ENCODE measurements around the gene ABLIM2. TPM values are rescaled to one million over a fixed set of nuclear protein-coding genes. Genes with fewer than 3 reads are reported as not detected.

ABLIM2 gene
- polyA plus RNA-seq, 2 of the 4 experiments (the other 2 are of a cell fraction) = 0.21 to 0.40 TPM

DNA sequence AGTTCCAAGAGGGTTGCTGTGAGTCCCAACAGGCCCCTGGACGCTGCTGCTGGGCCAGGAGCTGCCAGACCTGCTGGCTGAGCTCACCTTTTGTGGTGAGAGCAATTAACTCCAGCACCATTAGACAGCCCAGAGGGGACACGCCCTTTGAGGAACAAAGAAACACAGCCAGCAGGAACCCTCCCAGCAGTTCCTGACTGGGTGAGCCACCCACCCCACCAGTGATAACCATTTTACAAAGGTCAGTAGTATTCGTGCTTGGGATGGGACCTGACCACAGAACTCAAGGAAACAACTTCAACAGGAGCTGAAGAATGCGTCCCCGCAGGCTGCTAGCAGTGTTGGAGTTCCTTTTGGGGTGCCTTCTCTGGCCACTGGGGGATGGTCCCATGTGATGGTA lies 180.1 kb downstream of the ABLIM2 start (continued):
- TF ChIP-seq, protein P1, sequence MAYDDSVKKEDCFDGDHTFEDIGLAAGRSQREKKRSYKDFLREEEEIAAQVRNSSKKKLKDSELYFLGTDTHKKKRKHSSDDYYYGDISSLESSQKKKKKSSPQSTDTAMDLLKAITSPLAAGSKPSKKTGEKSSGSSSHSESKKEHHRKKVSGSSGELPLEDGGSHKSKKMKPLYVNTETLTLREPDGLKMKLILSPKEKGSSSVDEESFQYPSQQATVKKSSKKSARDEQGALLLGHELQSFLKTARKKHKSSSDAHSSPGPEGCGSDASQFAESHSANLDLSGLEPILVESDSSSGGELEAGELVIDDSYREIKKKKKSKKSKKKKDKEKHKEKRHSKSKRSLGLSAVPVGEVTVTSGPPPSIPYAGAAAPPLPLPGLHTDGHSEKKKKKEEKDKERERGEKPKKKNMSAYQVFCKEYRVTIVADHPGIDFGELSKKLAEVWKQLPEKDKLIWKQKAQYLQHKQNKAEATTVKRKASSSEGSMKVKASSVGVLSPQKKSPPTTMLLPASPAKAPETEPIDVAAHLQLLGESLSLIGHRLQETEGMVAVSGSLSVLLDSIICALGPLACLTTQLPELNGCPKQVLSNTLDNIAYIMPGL (CRISPR knock-in tag; IDR thresholded peaks at IDR 0.05; ENCODE audit: borderline replicate concordance) = no peak
- no peak for TF ChIP-seq POLR2A (IDR thresholded peaks at IDR 0.05; ENCODE audit: low read length)
- TF ChIP-seq, protein P2, sequence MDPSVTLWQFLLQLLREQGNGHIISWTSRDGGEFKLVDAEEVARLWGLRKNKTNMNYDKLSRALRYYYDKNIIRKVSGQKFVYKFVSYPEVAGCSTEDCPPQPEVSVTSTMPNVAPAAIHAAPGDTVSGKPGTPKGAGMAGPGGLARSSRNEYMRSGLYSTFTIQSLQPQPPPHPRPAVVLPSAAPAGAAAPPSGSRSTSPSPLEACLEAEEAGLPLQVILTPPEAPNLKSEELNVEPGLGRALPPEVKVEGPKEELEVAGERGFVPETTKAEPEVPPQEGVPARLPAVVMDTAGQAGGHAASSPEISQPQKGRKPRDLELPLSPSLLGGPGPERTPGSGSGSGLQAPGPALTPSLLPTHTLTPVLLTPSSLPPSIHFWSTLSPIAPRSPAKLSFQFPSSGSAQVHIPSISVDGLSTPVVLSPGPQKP (IDR thresholded peaks at IDR 0.05; ENCODE audit: low read depth, low read length) = no peak
- no peak for TF ChIP-seq ZSCAN20 (CRISPR knock-in tag; IDR thresholded peaks at IDR 0.05)

DNA sequence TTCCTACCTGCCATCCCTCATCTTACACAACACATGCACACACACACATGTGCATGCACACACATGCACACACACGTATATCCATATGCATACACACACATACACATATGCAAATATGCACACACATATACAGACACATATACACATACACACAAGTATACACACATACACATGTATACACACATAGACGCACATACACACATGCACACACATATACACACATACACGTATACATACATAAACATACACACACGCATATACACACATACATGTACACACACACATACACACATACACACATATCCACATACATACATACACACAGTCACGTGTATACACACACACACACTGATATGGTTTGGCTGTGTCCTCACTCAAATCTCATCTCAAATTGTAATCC lies 182.0 kb downstream of the ABLIM2 start:
- TF ChIP-seq TFCP2L1 (CRISPR knock-in tag; IDR thresholded peaks at IDR 0.05) = no peak
- TF ChIP-seq, protein P3, sequence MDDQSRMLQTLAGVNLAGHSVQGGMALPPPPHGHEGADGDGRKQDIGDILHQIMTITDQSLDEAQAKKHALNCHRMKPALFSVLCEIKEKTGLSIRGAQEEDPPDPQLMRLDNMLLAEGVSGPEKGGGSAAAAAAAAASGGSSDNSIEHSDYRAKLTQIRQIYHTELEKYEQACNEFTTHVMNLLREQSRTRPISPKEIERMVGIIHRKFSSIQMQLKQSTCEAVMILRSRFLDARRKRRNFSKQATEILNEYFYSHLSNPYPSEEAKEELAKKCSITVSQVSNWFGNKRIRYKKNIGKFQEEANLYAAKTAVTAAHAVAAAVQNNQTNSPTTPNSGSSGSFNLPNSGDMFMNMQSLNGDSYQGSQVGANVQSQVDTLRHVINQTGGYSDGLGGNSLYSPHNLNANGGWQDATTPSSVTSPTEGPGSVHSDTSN (IDR thresholded peaks at IDR 0.05) = no peak
- TF ChIP-seq, protein P1 (CRISPR knock-in tag; IDR thresholded peaks at IDR 0.05; ENCODE audit: borderline replicate concordance) = no peak
- TF ChIP-seq, protein P4, sequence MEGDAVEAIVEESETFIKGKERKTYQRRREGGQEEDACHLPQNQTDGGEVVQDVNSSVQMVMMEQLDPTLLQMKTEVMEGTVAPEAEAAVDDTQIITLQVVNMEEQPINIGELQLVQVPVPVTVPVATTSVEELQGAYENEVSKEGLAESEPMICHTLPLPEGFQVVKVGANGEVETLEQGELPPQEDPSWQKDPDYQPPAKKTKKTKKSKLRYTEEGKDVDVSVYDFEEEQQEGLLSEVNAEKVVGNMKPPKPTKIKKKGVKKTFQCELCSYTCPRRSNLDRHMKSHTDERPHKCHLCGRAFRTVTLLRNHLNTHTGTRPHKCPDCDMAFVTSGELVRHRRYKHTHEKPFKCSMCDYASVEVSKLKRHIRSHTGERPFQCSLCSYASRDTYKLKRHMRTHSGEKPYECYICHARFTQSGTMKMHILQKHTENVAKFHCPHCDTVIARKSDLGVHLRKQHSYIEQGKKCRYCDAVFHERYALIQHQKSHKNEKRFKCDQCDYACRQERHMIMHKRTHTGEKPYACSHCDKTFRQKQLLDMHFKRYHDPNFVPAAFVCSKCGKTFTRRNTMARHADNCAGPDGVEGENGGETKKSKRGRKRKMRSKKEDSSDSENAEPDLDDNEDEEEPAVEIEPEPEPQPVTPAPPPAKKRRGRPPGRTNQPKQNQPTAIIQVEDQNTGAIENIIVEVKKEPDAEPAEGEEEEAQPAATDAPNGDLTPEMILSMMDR (IDR thresholded peaks at IDR 0.05) = no peak
- no peak for TF ChIP-seq MAZ (IDR thresholded peaks at IDR 0.05; ENCODE audit: borderline replicate concordance, low read depth, low read length)
- no peak for TF ChIP-seq NPAS2 (CRISPR knock-in tag; IDR thresholded peaks at IDR 0.05; ENCODE audit: borderline replicate concordance)
- TF ChIP-seq CHD4 (IDR thresholded peaks at IDR 0.05; ENCODE audit: borderline replicate concordance) = no peak
- no peak for TF ChIP-seq NFE2L2 (conservative IDR thresholded peaks at IDR 0.05; ENCODE audit: low read length)
- no peak for TF ChIP-seq RAD21 (conservative IDR thresholded peaks at IDR 0.05 in 1 of 2, IDR thresholded peaks at IDR 0.05 in 1 of 2)
- TF ChIP-seq SREBF2 (IDR thresholded peaks at IDR 0.05) = no peak
- TF ChIP-seq CHD2 (IDR thresholded peaks at IDR 0.05; ENCODE audit: low read length, partially characterized antibody) = no peak
- no peak for TF ChIP-seq ZNF302 (CRISPR knock-in tag; IDR thresholded peaks at IDR 0.05)
- ATAC-seq = no peak
- Histone ChIP-seq H3K4me1 (peaks cover 47% of the 10 kb centered on the region), H3K4me3 (no peak overlapping the region), H3K9me3 (no peaks in the 10 kb centered on the region), H3K4me2 (no peak overlapping the region), H3K27ac (no peak overlapping the region)
- 90% methylated on average over 5 of the region's 5 CpGs for WGBS (ENCODE audit: missing lambda C conversion rate)
- POLR2A ChIA-PET = no interaction called here
- CTCF ChIA-PET = interaction anchor here (1.4 kb wide), 1 partner anchor 11 kb away, joined by 6 read pairs; no protein-coding TSS in a partner anchor
- DNase-seq (ENCODE audit: low read depth in 1 of 2, low spot score in 1 of 2) = no peak
- FAIRE-seq = no peak

DNA sequence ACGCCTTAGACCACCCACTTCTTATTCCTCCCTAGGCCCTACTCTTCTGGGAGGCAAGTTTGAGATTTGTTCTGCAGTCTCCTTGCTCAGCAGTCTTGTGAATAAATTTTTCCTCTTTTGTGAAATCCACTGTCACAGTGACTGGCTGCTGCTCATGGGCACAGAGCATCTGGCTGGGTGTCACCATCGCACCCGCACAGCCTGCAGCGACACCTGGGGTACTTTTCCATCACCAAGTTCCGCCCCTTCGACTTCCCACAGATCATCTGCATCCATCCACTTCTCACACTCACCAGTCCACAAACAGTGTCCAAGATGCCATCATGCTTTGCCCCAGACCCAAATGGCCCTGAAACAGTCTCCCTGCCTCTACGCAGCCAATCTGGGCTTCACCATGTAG lies 182.6 kb downstream of the ABLIM2 start:
- FAIRE-seq (no peak), ATAC-seq (no peak), DNase-seq (ENCODE audit: low read depth in 1 of 2, low spot score in 1 of 2) (no peak)
- TF ChIP-seq, protein P5, sequence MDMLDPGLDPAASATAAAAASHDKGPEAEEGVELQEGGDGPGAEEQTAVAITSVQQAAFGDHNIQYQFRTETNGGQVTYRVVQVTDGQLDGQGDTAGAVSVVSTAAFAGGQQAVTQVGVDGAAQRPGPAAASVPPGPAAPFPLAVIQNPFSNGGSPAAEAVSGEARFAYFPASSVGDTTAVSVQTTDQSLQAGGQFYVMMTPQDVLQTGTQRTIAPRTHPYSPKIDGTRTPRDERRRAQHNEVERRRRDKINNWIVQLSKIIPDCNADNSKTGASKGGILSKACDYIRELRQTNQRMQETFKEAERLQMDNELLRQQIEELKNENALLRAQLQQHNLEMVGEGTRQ (IDR thresholded peaks at IDR 0.05) = no peak
- no peak for TF ChIP-seq RARB (CRISPR knock-in tag; IDR thresholded peaks at IDR 0.05)
- TF ChIP-seq CHD4 (IDR thresholded peaks at IDR 0.05; ENCODE audit: borderline replicate concordance) = no peak
- no peak for TF ChIP-seq CBX8 (IDR thresholded peaks at IDR 0.05)
- no peak for TF ChIP-seq KDM1A (IDR thresholded peaks at IDR 0.05; ENCODE audit: low read depth)
- no peak for TF ChIP-seq GATA3 (IDR thresholded peaks at IDR 0.05; ENCODE audit: borderline replicate concordance)
- no peak for TF ChIP-seq ZC3H11A (IDR thresholded peaks at IDR 0.05)
- no peak for TF ChIP-seq EHF (CRISPR knock-in tag; IDR thresholded peaks at IDR 0.05)
- no peak for TF ChIP-seq HOXB13 (CRISPR knock-in tag; IDR thresholded peaks at IDR 0.05; ENCODE audit: low read depth)
- no peak for TF ChIP-seq EP300 (IDR thresholded peaks at IDR 0.05)
- no peak overlapping the region for H3K4me3 ChIP-seq
- peaks cover 53% of the 10 kb centered on the region for H3K4me1 ChIP-seq
- no peaks in the 10 kb centered on the region for H3K9me3 ChIP-seq
- ChIA-PET CTCF (interaction anchor here (1.4 kb wide), 1 partner anchor 12 kb away, joined by 6 read pairs; no protein-coding TSS in a partner anchor), POLR2A (no interaction called here)
- 93% methylated on average over 7 of the region's 7 CpGs for WGBS (ENCODE audit: missing lambda C conversion rate)
- H3K27ac ChIP-seq = no peak overlapping the region
- H3K4me2 ChIP-seq = no peak overlapping the region
